GM19452 (cell line): Measurements from ENCODE around the gene BBS2.

Experiments
- ATAC-seq: cut with Tn5 transposase; IDR thresholded peaks from one replicate; pipeline ENCODE4 v1.9.1; 2021; ENCODE audit not compliant: unreplicated experiment

BBS2 gene, protein sequence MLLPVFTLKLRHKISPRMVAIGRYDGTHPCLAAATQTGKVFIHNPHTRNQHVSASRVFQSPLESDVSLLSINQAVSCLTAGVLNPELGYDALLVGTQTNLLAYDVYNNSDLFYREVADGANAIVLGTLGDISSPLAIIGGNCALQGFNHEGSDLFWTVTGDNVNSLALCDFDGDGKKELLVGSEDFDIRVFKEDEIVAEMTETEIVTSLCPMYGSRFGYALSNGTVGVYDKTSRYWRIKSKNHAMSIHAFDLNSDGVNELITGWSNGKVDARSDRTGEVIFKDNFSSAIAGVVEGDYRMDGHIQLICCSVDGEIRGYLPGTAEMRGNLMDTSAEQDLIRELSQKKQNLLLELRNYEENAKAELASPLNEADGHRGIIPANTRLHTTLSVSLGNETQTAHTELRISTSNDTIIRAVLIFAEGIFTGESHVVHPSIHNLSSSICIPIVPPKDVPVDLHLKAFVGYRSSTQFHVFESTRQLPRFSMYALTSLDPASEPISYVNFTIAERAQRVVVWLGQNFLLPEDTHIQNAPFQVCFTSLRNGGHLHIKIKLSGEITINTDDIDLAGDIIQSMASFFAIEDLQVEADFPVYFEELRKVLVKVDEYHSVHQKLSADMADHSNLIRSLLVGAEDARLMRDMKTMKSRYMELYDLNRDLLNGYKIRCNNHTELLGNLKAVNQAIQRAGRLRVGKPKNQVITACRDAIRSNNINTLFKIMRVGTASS

DNA sequence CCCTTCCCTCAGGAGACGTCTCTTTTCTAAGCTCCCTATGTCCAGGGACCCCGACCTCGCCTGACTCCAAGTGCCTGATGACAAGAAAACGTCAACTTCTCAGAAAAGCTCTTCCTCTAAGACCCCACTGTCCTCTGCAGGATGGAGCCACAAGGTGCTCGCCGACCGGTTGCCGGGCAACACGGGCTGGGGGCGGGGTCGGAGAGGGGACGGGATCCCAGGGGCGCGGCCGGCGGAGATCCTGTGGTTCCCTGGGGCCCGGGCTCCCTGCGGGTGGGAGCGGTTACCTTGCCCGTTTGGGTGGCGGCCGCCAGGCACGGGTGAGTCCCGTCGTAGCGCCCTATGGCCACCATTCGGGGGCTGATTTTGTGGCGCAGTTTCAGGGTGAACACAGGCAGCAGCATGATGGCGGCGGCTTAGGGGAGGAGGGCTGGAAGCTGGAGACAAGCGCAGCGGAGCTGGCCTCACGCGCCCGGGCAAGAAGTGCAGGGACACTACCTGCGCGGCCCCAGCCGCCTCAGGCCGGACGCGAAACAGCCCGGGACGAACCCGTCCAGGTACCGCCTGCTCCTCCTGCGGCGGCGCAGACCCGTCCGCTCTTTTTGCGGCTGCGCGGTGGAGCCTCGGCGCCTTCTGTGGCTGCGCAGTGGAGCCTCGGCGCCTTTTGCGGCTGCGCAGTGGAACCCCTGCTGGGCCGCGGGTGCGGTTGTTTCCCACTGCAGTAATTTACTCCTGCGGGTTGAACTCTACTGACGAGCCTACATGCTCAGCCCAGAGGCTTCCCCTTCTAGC lies at the start of gene BBS2:
TSS of gene BBS2 (minus strand) at position 566 of the 792 bp plus-strand sequence. CDS start at position 404, 162 bp downstream.
- ATAC-seq = peak; percentile 81

DNA sequence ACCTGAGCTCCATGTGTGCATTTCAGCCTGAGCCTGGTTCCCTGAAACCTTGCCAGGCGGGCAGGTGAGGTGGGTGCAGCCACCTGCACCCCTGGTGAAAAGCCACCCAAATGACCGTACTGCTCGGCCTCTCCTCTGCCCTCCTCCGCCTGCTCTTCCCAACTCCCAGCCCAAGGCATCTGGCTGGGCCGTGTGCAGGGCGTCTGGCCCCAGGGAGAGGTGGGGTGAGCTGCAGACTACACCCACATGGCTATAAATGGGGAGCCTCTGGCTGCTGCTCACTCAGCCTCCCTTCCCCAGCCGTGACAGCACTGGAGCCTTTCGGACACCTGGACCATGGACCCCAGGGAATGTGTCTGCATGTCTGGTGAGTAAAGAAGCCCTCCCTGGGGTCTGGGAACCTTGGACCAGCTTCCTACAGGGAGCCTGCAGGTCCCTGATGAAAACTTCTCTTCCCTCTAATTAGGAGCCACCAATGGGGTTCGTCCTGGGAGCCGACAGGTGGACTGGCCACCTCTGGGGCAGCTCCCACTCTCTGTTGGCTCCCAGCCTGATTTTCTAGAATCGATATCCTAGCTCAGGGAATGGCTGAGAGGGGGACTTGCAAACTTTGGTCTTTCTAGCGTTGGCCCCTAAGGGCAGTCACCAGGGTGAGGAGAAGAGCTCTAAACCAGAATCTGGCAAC lies 45.1 kb upstream of the BBS2 start, which contains the start of gene MT4:
TSS of gene MT4 (plus strand) at position 281 of the 685 bp plus-strand sequence. CDS start at position 337, 56 bp downstream.
- no peak for ATAC-seq

DNA sequence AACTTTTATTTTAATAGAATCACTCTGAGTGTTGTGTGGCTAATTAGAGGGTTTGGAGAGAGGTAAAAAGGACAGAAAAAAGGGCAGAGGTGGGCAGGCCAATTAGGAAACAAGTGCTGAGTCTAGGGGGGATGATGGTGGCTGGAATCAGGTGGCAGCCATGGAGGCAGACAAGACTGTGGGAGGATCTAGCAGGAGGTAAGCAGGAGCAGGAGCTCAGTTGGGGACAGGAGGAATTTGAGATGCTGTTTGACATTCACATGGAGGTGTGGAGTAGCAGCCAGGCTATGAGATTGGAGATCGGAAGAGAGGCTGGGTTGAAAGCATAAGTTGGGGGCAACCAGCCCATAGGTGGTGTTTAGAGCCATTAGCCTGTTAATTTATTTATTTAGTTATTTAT lies 41.3 kb upstream of the BBS2 start:
- no peak for ATAC-seq

DNA sequence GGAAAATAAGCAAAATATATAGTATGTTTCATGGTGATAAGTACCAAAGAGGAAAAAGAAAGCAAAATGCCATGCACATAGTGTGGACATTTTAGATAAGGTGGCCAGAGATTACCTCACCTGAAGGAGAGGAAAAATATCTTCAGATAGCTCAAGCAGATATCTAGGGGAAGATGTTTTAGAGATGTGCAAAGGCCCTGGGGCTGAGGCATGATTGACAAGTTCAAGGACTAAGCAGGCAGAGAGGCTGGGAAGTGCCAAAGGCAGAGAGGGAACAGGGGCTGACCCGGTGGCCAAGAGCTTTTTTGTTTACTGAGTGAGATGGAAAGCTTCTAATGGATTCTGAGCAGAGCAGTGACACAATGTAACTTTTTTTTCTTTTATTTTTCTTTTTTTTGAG lies 40.6 kb upstream of the BBS2 start:
- no peak for ATAC-seq

DNA sequence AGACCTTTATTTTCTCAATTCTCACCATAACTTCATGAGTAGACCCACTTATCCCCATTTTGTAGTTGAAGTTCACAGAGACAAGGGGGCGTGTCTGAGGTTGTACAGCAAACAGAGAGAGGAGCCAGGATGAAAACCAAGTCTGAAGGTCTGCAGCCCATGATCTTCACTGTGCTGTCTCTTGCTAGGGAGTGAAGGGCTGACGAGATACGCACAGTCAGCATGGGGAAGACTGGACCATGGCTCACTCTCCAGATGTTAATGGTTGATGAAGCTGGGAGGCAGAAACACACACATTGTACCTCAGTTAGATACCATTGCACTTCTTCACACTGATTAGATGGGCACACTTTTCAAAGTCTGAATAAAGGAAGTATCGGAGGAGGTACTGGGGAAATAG lies 39.3 kb upstream of the BBS2 start:
- ATAC-seq = no peak

DNA sequence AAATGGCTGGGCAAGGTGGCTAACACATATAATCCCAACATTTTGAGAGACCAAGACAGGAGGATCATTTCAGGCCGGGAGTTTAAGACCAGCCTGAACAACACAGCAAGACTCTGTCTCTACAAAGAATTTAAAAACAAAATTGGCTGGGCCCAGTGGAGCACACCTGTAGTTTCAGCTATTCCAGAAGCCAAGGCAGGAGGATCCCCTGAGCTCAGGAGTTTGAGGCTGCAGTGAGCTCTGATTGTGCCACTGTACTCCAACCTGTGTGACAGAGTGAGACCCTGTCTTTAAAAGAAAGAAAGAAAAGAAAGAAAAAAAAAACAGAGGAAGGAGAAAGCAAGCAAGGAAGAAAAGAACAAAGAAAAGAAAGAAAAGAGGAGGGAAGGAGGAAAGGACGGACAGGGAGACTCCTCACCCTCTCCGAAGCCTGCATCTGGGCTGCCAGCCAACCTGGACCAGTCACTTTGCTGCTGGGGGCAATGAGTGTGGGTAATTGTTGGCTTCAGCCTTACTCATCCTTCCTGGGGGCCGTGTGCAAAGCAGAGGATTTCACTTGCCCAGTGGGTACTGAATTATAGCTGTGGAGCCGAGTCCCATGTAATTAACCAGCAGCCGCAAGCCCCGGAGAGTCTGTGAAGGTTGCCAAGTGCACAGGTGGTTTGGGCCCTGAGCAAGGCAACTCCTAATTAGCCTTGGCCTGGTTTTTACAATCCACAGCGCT lies 38.4 kb upstream of the BBS2 start:
- no peak for ATAC-seq

DNA sequence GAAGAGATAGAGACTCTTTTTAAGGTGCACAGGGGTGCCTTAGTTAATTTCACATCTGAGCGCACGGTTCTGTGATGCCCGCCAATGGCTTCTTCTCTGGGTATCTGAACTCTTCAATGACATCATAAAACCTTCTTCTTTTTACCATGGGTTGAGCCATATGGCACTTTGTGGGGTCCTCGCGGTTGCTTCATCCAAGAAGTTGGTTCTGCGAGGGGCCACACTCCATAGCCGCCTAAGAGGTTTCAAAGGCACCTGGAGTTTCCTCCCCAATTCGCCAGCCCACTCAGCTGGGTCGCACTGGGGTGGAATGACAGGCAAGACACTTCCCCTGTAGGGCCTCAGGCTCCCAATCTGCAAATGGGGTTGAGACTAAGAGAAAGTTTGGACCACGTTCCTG lies 34.6 kb upstream of the BBS2 start:
- ATAC-seq = no peak

DNA sequence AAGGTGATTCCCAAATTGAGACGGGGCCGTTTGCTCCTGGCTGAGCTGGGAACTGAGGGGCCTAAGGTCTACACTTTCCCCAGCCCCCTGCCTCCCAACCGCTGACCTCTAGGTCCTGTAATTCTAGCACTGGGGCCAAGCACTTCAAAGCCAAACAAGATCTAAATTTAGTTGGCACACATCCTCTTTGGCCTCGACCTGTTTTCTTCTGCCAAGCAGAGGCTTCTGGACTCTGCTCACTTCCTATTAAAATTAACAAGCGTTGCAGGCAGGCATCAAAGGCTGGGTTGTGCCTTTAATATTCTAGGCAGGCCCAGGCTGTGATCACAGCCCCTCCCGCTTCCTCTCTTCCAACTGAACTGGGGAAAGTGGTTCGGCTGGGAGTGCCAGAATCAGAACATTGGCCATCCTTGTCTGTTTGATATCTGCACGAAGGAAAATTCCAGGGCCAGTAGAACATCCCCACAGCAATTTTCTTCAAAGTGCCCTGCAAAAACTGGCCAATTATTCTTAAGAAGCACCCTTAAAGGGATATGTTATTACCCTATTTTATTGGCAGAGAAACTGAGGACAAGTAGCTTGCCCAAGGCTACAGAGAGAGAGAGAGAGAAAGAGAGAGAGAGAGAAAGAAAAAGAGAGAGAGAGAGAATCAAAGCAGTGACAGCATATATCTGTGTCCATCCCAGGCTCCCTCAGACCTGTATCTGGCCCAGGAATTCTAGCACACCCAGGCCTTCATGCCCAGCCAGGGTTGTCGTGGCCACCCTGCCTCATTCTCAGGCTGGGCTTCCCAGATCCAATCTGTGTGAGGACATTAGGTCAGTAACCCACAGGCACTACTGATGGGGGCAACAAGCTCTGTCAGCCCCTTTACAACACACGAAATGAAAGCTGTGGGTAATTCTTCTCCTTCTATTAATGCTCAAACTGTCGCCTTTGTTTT lies 32.2 kb upstream of the BBS2 start:
- ATAC-seq = no peak

DNA sequence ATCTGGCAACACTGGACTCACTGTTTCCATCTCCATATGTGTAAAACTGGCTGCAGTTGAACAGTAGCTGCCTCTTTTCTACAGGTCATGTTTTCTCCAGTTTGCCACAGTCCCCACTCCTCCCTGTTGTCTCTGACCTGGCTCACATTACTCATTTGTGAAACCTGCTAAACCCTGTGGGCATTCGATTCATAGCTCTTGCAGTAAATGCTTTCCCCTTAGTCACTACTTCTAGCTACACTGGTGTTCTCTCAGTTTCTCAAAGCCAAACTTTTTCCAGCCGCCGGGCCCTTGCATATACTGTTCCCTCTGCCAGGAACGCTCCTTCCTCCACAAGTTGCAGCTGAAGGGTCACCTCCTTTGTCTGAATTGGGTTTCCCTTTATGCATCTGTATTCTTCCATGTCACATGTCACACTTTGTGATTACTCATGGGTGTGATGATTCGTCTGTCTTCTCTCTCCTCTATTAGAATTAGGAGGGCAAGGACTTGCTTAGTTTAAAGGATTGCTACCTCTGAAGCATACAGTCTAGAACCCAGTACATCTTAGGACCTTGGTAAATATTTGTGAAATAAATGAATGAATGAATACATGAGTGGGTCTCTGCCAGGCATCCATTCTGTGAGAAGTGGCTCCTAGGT lies 30.0 kb upstream of the BBS2 start:
- no peak for ATAC-seq

DNA sequence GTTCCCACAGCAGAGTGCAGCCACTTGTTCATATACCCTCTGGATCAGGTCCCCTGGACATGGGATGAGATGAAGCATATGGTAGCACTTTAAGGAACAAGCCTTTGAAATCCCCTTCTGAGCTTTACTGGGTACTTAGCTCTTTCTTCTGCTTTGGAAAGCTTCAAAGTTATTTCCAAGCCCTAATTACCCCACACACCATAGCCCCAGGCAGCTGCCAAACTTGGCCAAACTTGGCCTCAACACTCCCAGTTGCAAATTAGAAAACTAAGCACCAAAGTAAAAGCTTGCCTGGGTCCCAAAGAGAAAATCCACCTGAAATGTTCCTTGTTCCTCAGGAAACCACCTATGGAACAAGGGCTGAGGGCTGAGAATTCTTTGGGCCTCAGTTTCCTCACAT lies 29.3 kb upstream of the BBS2 start:
- ATAC-seq = no peak

DNA sequence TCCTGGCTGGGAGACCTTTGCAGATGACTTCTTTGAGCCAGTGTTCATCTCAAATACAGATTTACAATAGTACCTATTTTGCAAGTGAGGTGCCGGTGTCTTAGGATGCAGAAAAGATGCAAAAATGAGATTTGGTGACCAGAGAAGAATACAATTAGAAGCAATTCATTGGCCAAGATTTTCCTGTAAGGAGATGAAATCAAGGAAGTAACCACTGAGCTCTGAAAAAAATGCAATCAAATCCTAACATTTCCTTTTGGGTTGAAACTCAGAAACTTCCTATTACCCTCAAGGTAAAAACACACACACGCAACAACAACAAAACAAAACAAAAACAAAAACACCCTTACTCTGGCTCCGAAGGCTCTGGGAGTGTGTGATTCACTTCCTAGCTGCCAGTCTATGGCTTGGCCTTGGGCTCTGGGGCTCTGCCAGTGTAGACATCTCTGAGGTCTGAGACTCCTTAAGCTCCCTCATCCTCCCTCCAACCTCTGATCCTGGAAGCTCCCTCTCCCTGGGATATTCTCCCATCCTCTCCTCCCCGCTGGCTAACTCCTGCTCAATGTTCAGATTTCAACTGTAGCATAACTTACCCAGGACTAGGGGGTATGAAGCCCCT lies 28.2 kb upstream of the BBS2 start:
- no peak for ATAC-seq

DNA sequence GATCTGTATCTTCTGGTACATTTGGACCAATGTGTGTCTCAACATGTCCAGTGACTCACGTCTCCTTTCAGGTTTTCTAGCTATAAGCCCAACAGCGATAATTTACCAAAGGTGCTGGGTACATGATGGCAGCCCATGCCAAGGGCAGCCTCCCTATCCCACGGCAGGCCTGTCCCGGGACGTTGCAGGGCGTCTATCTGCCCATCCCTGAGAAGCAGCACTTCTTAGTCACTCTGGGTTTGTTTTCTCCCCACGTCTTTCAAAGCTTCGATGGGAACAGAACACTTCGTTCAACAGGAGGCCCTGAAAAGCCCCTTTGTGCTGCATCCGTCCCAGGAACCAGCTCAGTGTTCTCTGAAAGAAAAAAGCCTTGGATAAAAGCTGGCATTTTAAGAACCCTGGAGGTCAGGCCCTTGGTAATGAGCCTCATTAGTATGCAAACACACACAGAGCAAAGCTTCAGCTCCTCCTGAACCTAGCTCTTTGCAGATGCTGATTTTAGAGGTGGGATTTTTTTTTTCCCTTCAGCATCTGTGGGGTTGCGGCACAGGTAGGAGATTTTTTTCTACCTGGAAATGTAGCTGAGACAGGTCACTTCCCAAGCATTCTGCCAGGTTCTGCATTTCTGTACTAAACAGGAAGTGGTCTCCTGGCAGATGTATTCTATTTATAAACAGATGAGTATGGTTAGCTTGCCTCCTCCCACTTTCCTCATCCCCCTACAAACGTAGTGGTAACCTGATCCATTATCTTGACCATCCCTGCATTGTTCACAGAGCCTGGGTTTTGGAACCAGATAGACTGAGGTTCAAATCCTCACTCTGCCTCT lies 27.5 kb upstream of the BBS2 start:
- ATAC-seq = no peak

DNA sequence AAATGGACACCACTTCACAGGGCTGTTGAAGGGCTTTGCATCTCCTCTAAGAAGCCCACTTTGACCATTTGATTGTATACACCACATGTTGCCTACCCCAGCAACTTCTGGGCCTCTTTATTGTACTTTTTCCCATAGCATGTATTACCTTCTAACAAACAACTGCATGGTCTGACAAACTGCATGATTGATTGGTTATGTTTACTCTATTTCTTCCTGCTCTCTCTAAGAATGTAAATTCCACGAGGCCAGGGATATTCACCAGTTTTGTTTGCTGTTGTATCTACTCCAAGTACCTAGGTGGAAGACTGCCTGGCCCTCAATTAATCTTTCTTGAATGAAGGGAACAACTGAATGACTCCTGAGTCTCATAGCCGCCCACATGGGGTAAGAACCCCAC lies 22.2 kb upstream of the BBS2 start:
- no peak for ATAC-seq

DNA sequence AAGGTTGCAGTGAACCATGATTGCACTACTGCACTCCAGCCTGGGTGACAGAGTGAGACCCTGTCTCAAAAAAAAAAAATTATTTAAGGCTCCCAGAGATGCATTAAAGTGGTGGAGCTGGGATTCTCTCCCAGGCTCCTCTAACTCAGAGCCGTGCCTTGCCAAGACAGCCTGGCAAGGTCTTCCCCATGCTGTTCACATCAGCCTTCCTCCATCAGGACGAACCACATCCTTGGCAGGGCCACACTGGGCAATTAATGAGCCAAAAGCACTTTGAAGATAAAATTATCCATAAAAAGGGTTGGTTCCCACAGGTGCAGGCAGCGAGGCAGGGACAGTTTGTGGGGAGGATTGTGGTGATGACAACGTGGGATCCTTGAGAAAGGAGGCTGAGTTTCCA lies 19.8 kb upstream of the BBS2 start:
- ATAC-seq = no peak

DNA sequence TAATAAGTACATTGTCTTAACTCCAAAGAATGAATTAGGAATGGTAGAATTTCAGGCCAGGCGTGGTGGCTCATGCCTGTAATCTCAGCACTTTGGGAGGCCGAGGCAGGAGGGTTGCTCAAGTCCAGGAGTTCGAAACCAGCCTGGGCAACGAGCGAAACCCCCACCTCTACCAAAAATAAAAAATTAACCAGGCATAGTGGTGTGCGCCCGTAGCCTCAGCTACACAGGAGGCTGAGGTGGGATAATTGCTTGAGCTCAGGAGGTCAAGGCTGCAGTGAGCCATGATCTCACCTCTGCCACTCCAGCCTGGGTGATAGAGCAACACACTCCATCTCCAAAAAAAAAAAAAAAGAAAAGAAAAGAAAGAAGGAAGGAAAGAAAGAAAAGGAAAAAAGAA lies 18.5 kb upstream of the BBS2 start:
- ATAC-seq = no peak

DNA sequence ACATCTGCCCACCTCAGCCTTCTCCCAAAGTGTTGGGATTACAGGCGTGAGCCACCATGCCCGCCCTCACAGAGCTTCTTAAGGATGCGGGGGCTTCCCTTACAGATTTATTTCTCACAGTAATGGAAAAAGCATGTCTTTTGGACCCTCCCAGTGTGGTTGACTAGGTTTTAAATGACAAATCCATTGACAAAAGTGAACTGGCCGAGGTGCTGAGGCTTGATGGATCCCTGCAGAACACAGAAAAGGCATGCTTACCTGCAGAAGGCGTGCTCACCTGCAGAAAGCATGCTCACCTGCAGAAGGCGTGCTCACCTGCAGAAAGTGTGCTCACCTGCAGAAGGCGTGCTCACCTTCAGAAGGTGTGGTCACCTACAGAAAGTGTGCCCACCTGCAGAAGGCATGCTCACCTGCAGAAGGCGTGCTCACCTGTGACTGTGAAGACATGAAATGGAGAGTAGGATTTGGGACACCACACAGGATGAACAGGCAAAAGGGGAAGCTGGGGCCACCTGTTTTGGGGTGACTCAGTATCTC lies 15.1 kb upstream of the BBS2 start:
- ATAC-seq = no peak

DNA sequence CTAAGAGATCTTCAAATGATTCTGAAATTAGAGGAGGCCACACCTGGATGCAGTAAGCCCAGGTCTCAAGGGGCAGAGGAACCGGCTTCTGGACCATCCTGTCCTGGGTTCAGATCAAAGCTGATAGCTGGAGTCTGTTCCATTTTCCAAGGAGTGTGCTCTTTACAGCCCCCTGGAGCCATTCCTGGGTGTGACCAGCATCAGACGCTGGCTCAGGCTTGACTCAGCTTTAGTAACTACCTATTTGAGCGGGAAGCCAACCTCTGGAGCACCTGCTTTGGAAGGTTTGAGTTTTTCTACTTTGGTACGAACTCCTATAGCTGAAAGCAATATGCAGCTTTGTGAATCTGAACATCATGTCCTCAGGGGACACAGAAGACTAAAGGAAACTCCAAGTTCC lies 12.9 kb upstream of the BBS2 start:
- ATAC-seq = no peak
